H9 (cell line): Measurements from ENCODE around the gene MLPH. TPM values are rescaled to one million over a fixed set of nuclear protein-coding genes. Genes with fewer than 3 reads are reported as not detected.

Source experiments
- DNase-seq: peaks from one replicate; pipeline ENCODE4 v3.0.0-alpha.2; 2017
- H2AFZ ChIP-seq: one replicate; pipeline ENCODE4 v1.6.1; 2013; ENCODE audit warnings: mild to moderate bottlenecking, low read length, control low read depth, moderate library complexity
- H2AK5ac ChIP-seq: 2 replicates; pipeline ENCODE4 v1.6.1; 2013; ENCODE audit warnings: low read length, control low read depth, mixed read lengths; ENCODE audit not compliant: insufficient read length
- H2BK120ac ChIP-seq: one replicate; pipeline ENCODE4 v1.6.1; 2013; ENCODE audit warnings: low read depth, mild to moderate bottlenecking, low read length, control low read depth, inconsistent platforms; ENCODE audit not compliant: poor library complexity, severe bottlenecking
- H2BK12ac ChIP-seq: 2 replicates; pipeline ENCODE4 v1.6.1; 2013; ENCODE audit warnings: low read length, control low read depth, mixed read lengths, low read depth; ENCODE audit not compliant: insufficient read length
- H2BK15ac ChIP-seq: 2 replicates; pipeline ENCODE4 v1.6.1; 2013; ENCODE audit warnings: low read depth, low read length, control low read depth
- H2BK20ac ChIP-seq: one replicate; pipeline ENCODE4 v1.6.1; 2013; ENCODE audit warnings: low read depth, mild to moderate bottlenecking, low read length, control low read depth, inconsistent platforms; ENCODE audit not compliant: poor library complexity, severe bottlenecking
- H2BK5ac ChIP-seq: 2 replicates; pipeline ENCODE4 v1.6.1; 2013; ENCODE audit warnings: low read length, control low read depth, mixed read lengths; ENCODE audit not compliant: insufficient read length
- H3K14ac ChIP-seq: 2 replicates; pipeline ENCODE4 v1.6.1; 2013; ENCODE audit warnings: low read length, control low read depth; ENCODE audit not compliant: insufficient read depth
- H3K18ac ChIP-seq: 2 replicates; pipeline ENCODE4 v1.6.1; 2013; ENCODE audit warnings: low read depth, mild to moderate bottlenecking, mixed read lengths, low read length, control low read depth; ENCODE audit not compliant: insufficient read length
- H3K23ac ChIP-seq: 2 replicates; pipeline ENCODE4 v1.6.1; 2013; ENCODE audit warnings: low read length, control low read depth, mixed read lengths, low read depth; ENCODE audit not compliant: insufficient read length
- H3K23me2 ChIP-seq: 2 replicates; pipeline ENCODE4 v1.6.1; 2013; ENCODE audit warnings: low read depth, mild to moderate bottlenecking, mixed read lengths, low read length, control low read depth; ENCODE audit not compliant: insufficient read length, poor library complexity, severe bottlenecking
- H3K27ac ChIP-seq: 2 replicates; pipeline ENCODE4 v1.5.1; 2013; ENCODE audit warnings: low read length, control low read depth, mixed read lengths, low read depth; ENCODE audit not compliant: insufficient read length
- H3K27me3 ChIP-seq: 2 replicates; pipeline ENCODE4 v1.6.1; 2013; ENCODE audit warnings: low read length, control low read depth, inconsistent platforms; ENCODE audit not compliant: insufficient read depth
- H3K4ac ChIP-seq: 2 replicates; pipeline ENCODE4 v1.6.1; 2013; ENCODE audit warnings: low read depth, mild to moderate bottlenecking, control low read depth, inconsistent platforms, low read length, moderate library complexity
- H3K4me1 ChIP-seq: 2 replicates; pipeline ENCODE4 v1.6.1; 2013; ENCODE audit warnings: low read length, control low read depth, inconsistent platforms; ENCODE audit not compliant: insufficient read depth
- H3K4me2 ChIP-seq: 2 replicates; pipeline ENCODE4 v1.6.1; 2013; ENCODE audit warnings: low read length, control low read depth, mixed read lengths; ENCODE audit not compliant: insufficient read length, insufficient read depth
- H3K56ac ChIP-seq: 2 replicates; pipeline ENCODE4 v1.6.1; 2013; ENCODE audit warnings: low read depth, mild to moderate bottlenecking, mixed read lengths, low read length, control low read depth; ENCODE audit not compliant: insufficient read length
- H3K79me1 ChIP-seq: 2 replicates; pipeline ENCODE4 v1.6.1; 2013; ENCODE audit warnings: low read depth, mild to moderate bottlenecking, moderate library complexity, low read length, control low read depth, inconsistent platforms; ENCODE audit not compliant: insufficient read depth, poor library complexity, severe bottlenecking
- H3K79me2 ChIP-seq: 2 replicates; pipeline ENCODE4 v1.6.1; 2013; ENCODE audit warnings: low read length, control low read depth, inconsistent platforms; ENCODE audit not compliant: insufficient read depth
- H3K9ac ChIP-seq: 2 replicates; pipeline ENCODE4 v1.6.1; 2013; ENCODE audit warnings: low read length, control low read depth, mixed read lengths; ENCODE audit not compliant: insufficient read length; ENCODE audit errors: extremely low read depth
- H3K9me3 ChIP-seq: one replicate; pipeline ENCODE4 v1.6.1; 2013; ENCODE audit warnings: low read depth, low read length, inconsistent platforms; ENCODE audit not compliant: control insufficient read depth
- H3T11ph ChIP-seq: one replicate; pipeline ENCODE4 v1.6.1; 2013; ENCODE audit warnings: mild to moderate bottlenecking, low read length, control low read depth, inconsistent platforms
- H4K20me1 ChIP-seq: one replicate; pipeline ENCODE4 v1.6.1; 2013; ENCODE audit not compliant: control insufficient read depth, insufficient read length, insufficient read depth
- H4K5ac ChIP-seq: 2 replicates; pipeline ENCODE4 v1.6.1; 2013; ENCODE audit warnings: low read depth, mild to moderate bottlenecking, mixed read lengths, low read length, control low read depth; ENCODE audit not compliant: insufficient read length
- H4K8ac ChIP-seq: replicated peaks from 2 replicates; pipeline ENCODE4 v1.6.1; 2013; ENCODE audit warnings: low read length, control low read depth, mixed read lengths, low read depth; ENCODE audit not compliant: insufficient read length
- H4K91ac ChIP-seq: 2 replicates; pipeline ENCODE4 v1.6.1; 2013; ENCODE audit warnings: low read depth, mild to moderate bottlenecking, moderate library complexity, mixed read lengths, low read length, control low read depth; ENCODE audit not compliant: insufficient read length
- H3K27ac Mint-ChIP-seq, 3 experiments: 2 replicates in 2 of 3; 3 replicates in 1 of 3; pipeline ENCODE4 v1.8.0; 2020 to 2021; ENCODE audit warnings: mixed read lengths in 3 of 3, mild to moderate bottlenecking in 1 of 3, moderate library complexity in 1 of 3
- H3K27me3 Mint-ChIP-seq: 2 replicates; pipeline ENCODE4 v1.8.0; 2021; ENCODE audit warnings: low read depth, mild to moderate bottlenecking, moderate library complexity, mixed read lengths
- H3K36me3 Mint-ChIP-seq, 3 experiments: 2 replicates in 2 of 3; 3 replicates in 1 of 3; pipeline ENCODE4 v1.8.0; 2020 to 2021; ENCODE audit warnings: low read depth in 3 of 3, mixed read lengths in 3 of 3; ENCODE audit not compliant: insufficient read depth in 1 of 3
- H3K4me1 Mint-ChIP-seq, 2 experiments: 2 replicates each; pipeline ENCODE4 v1.8.0; 2020; ENCODE audit warnings: mixed read lengths in 2 of 2
- H3K4me3 Mint-ChIP-seq, 2 experiments: 2 replicates in 1 of 2; 3 replicates in 1 of 2; pipeline ENCODE4 v1.8.0; 2020 to 2021; ENCODE audit warnings: mild to moderate bottlenecking in 2 of 2, mixed read lengths in 2 of 2, moderate library complexity in 1 of 2
- H3K9me3 Mint-ChIP-seq, 2 experiments: 2 replicates in 1 of 2; 3 replicates in 1 of 2; pipeline ENCODE4 v1.8.0; 2020; ENCODE audit warnings: mild to moderate bottlenecking in 2 of 2, mixed read lengths in 2 of 2, moderate library complexity in 1 of 2
- CTCF ChIP-seq: fragments of 200-600 bp; sonication (generic); conservative IDR thresholded peaks from 3 replicates; pipeline ENCODE4 v1.8.0; 2021; ENCODE audit warnings: antibody characterized with exemption, mild to moderate bottlenecking
- WGBS: extraction: QIAGEN DNeasy Blood & Tissue Kit; methylation state at CpG from one replicate; pipeline ENCODE4 v1.1.7; 2013; ENCODE audit warnings: missing lambda C conversion rate, low lambda C conversion rate, mixed read lengths; ENCODE audit not compliant: insufficient read length; ENCODE audit errors: extremely low coverage; 5-methylcytosine and 5-hydroxymethylcytosine counted together
- total RNA-seq: library from RNA; stranded (reverse); gene quantifications from 2 replicates; pipeline ENCODE4 v1.2.1, GENCODE V29; 2021

MLPH gene
- total RNA-seq, 1 experiment from 2014 or later = 3.4 TPM

GRCh38 chr2:237592425-237592980 lies 105.5 kb downstream of the MLPH start:
- no peak overlapping the region for H3K9ac ChIP-seq
- H2BK15ac ChIP-seq = no peak overlapping the region
- DNase-seq = no peak
- no peak overlapping the region for H3K27ac ChIP-seq
- peaks cover 25% of the 10 kb centered on the region; the same call in 1 of the 2 replicates for H3K79me2 ChIP-seq
- Mint-ChIP-seq H3K9me3 (0 out of 5 replicates have a peak, but pooled peaks cover 0 to 4% of the 10 kb centered on the region in 2 experiments), H3K27me3 (peaks cover 2% of the 10 kb centered on the region; the same call in 1 of the 2 replicates), H3K27ac (peak overlapping the region in 1 of 3 experiments; percentile 83; a peak in 1 of 7 replicates), H3K36me3 (peaks cover 0 to 7% (median 1%) of the 10 kb centered on the region in 3 experiments; a peak in 5 of 7 replicates), H3K4me3 (no peak overlapping the region; a peak in 1 of 5 replicates), H3K4me1 (peaks cover 69 to 79% of the 10 kb centered on the region in 2 experiments)
- H3K27me3 ChIP-seq = no peaks in the 10 kb centered on the region
- no peaks in the 10 kb centered on the region for H4K20me1 ChIP-seq
- H3T11ph ChIP-seq = no peak overlapping the region
- H3K14ac ChIP-seq = no peak overlapping the region
- no peak overlapping the region for H3K23ac ChIP-seq
- H3K18ac ChIP-seq = no peak overlapping the region
- TF ChIP-seq CTCF = no peak
- no CpG with 5 or more reads among the region's 18 CpGs for WGBS
- no peak overlapping the region for H3K4me2 ChIP-seq
- peaks cover 4% of the 10 kb centered on the region for H3K23me2 ChIP-seq
- H3K56ac ChIP-seq = no peak overlapping the region
- H4K5ac ChIP-seq = no peak overlapping the region
- no peak overlapping the region for H2BK12ac ChIP-seq
- H2BK20ac ChIP-seq = no peak overlapping the region
- H3K4me1 ChIP-seq = peaks cover 14% of the 10 kb centered on the region; the same call in 1 of the 2 replicates
- no peak overlapping the region for H4K91ac ChIP-seq
- H3K4ac ChIP-seq = no peak overlapping the region
- no peak overlapping the region for H4K8ac ChIP-seq
- no peak overlapping the region for H2AFZ ChIP-seq
- H3K79me1 ChIP-seq = peaks cover under 1% of the 10 kb centered on the region
- no peak overlapping the region for H2BK5ac ChIP-seq
- no peak overlapping the region for H2AK5ac ChIP-seq
- H2BK120ac ChIP-seq = no peak overlapping the region
- H3K9me3 ChIP-seq = no peaks in the 10 kb centered on the region
